IPS-NIHi7 (cell line): ENCODE data around the gene NXPH4.
A peak's percentile ranks its signal among the peaks of the same experiment; 100 is the strongest.

ENCODE experiments used
- DNase-seq: peaks from one replicate; pipeline ENCODE4 v3.0.0; 2012; ENCODE audit warnings: mixed read lengths; ENCODE audit errors: extremely low spot score

The NXPH4 gene

DNA sequence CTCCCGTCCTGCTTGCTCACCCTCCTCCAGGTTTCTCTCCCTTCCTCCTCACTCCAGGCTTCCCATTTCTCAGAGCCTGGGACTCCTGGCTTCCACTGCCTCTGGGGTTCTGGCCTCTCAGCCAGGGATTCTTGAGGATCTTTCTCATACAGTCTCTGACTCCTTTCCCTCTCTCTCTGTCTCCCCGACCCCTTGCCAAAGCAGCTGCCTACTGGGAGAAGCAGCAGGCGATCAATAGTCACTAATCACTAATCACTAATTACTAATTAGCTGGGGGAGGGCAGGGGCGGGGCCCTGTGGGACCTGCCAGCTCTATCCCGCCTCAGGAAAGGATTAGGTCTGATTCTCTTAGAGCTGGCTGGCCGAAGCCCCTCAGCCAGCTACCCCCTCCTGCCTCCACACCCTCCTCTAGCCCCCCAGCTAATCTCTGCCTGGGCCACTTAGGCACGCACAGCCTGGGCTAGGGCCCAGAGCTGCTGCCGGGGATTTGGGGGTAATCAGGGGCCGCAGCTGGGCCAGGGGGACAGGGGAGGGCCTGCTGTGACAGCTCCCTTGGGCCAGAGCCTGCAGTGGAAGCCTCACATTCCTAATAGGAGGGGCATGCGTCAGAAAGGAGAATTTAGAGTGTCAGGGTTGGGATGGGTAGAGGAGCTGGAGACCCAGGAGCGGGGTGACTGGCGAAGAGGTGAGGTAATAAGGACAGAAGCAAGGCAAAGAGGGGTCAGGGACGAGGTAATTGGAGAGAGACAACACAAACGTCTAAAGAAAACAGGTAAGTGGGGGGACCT, 2.8 kb downstream of the NXPH4 start:
- no peak for DNase-seq

DNA sequence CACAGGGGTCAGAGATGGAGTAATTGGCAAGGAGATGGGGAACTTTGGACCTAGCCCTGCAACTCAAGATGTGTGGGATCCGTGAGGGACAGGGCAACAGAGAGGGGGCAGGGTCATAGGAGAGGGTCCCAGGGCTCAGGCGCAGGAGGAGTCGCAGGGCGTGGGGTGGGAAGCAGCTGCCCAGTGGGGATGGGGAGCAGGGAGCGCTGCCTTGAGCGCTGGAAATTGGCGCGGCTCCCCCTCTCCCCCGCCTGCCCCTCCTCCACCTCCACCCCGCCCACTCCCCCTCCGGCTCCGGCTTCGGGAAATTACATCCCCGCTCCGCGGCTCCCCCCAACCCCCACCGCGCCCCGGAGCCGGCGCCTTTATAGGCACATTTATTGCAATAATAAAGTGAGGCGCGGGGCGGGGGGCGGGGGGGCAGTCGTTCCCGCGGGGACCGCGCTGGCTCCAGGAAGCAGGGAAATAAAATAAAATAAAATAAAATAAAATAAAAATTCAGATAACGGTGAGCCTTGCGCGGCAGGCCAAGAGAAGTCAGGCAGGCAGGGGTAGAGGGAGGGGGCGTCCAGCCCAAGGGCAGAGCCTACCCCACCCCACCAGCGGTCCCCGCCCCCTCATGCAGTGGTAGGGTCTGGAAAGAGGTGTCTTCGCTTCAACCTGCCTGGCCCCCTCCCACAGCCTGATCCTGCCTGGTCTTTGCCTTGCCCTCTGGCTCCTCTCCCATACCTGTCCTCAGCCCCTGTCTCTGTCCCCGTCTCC, 3.6 kb downstream of the NXPH4 start:
- no peak for DNase-seq

DNA sequence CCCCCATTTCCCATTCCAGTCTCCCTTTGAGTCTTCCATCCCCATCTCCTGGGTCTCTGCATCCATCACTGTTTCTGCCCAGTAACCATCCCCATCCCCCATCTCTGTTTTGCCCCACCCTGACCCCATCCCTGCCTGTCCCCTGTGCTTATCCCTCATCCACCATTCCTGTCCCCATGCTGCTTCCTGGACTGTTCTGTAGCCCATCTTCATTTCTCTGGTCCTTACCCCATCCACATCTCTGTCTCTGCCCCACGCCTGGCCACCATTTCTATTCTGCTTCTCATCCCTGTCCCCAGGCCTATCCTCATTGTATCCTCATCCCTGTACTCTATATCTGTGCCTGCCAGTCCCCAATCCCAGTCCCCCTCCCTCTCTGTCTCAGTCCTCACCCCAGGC, 4.2 kb downstream of the NXPH4 start:
- DNase-seq, result no peak

DNA sequence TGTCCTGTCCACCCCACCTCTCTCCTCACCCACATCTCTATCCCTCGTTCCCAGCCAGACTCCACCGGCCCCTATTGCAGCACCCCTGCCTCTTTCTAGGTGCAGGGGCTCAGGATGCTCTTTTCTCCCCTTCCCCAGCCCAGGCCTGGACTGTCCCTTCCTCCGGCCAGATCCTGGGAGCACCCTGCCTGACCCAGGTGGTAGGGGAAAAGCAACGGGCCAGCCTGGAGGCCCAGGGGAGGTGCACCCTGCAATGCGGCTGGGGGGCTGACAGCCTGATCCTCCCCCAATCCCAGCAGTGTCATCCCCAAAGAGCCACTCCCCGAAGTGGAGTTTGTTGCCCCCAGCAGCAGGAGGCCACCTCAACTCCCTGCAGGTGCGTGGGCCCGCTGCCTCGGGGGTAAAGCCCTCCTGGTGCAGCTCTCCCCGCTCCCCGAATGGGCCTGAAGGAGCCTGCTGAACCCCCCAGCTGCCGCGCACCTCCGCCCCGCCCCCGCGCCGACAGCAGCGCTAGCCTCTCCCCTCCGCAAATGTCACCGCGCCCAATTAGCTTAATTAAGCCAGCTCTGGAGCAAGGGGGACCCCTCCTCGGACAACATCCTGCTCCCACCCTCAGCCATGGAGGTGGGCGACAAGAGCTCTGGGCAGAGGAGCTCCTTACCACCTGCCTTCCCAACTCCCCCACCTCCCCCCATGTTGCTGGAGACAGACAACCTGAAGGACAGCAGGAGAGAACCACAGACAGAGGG, 4.7 kb downstream of the NXPH4 start:
- no peak for DNase-seq

DNA sequence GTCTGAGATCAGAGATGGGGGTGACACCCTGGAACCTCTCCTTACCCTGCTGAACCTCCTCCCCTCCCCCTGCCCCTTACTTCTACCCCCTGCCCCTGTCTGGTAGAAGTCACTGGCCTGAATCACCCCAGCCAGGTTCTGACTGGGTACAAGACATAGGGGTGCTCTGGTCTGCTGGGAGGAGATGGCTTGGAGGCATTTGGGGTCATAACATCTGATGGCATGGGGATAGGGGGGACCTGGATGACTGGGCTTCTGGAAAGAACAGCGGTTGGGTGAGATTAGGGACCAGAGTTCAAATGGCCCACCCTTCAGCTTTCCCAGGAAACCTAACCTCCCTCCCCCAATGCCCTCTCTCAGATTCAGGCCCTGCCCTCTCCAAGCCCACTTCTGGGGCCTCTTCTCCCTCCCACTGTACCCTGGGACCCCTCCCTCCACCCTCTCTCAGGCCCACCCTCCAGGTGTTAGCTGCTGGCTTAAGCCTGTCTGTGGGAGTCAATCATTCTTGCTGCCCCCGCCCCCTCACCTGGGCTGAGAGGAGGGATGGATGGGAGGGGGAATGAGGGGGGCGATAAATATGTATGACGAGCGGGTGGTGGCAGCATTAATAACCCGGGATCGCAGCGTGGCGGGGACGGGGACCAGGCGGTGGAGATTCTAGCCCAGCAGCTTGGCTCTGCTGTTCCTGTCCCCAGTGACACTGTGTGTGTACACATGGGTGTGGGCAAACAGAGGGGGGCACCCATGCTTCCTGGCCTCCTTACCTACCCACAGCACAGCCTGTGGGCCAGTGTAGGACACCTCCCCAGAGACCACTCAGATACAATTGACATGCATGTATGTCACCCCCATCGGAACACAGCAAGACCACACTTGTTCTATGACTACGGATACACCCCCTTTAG, 5.9 kb downstream of the NXPH4 start:
- DNase-seq, result no peak

DNA sequence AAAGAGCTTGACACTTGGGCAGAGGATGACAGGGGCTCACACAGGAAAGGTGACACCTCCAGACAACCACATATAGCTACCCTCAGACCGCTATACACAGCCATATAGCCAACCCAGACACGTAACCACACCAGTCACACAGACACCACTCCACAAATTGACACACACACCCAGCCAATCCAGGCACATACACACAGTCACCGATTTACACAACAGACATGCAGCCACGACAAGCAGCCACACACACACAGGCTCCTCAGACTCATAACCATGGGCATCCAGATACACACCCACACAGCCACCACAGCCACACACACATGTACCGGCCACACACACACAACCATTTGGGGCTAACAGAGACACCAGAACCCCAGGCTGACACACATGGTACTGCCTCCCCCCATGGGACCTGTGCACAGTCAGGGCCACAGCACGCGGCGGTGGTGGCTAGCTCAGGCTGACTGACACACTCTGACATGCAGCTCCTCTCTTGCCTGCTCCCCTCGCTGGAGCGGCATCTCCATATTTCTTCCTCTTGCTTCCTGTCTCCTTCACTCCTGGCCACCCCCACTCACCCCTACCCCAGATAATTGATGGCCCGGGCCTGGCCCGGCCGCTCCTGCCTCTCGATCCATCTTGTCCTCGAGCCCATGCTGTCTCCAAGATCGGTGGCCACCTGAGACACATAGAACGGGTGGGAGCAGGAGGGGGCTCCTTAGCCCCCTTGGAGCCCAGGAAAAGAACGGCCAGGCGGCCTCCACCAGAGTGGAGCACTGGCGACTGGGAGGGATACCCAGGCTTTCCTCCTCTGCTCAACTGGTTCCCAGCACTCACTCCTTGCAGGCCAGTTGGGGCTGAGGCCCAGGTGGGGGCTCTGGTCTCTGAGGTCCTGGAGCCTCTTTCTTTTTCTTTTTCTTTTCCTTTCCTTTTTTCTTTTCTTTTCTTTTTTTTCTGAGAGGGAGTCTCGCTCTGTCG, 6.9 kb downstream of the NXPH4 start:
- no peak for DNase-seq

DNA sequence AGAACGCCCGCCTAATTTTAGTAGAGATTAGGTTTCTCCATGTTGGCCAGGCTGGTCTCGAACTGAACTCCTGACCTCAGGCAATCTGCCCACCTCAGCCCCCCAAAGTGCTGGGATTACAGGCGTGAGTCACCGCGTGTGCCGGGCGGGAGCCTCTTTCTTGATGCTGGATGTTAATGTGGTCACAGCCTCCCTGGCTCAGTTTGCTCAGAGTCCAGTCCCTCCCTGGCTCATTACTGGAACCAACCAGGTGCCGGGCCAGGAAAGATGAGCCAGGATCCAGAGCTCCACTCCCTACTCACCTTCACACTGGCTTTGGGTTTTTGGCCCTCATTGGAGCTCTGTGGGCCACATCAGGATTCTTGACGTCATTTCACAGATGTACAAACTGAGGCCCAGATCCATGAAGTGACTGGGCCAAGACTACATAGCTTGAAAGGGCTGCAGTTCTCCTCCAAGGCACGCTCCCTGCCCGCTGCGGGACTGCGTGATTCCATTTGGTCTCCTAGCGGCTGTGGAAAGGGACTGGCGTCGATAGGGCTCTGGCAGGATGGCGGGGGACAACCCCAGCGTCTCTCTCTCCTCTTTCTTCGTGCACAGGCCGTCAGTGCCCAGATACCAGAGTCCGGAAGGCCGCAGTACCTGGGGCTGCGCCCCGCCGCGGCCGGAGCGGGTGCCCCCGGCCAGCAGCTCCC, 7.8 kb downstream of the NXPH4 start:
- no peak for DNase-seq

DNA sequence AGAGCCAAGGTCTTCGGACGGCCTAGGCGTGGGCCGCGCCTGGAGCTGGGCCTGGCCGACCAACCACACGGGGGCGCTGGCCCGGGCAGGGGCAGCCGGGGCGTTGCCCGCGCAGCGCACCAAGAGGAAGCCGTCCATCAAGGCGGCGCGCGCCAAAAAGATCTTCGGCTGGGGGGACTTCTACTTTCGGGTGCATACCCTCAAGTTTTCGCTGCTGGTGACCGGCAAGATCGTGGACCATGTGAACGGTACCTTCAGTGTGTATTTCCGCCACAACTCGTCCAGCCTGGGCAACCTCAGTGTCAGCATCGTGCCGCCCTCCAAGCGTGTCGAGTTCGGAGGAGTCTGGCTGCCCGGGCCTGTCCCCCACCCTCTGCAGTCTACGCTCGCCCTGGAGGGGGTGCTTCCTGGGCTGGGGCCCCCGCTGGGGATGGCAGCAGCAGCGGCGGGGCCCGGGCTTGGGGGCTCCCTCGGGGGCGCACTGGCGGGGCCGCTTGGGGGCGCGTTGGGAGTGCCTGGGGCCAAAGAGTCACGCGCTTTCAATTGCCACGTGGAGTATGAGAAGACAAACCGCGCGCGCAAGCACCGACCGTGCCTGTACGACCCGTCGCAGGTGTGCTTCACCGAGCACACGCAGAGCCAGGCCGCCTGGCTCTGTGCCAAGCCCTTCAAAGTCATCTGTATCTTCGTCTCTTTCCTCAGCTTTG, 8.5 kb downstream of the NXPH4 start:
- DNase-seq, result peak; percentile 81

DNA sequence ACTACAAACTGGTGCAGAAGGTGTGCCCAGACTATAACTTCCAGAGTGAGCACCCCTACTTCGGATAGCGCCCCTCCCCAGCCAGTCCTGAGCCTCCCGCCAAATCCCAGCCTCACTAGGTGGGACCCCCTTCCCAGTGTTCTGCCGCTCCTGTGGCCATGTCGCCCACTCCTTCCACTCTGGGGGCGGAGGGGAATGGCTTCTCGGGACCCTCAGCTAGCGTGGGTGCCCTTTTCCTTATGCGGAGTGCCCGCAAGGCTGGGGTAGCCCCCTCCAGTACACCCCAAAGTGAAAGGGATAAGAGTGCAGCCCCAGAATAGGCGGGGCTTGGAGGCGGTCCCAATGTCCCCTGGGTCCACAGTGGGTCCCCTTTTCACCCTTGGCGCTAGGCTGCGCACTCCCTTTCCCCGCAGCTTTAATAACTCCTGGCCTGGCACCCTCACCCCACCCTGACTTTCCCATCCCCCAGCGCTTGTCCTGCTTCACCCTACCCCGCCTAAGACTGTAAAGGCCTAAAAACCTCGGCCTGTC, 9.2 kb downstream of the NXPH4 start:
- no peak for DNase-seq

DNA sequence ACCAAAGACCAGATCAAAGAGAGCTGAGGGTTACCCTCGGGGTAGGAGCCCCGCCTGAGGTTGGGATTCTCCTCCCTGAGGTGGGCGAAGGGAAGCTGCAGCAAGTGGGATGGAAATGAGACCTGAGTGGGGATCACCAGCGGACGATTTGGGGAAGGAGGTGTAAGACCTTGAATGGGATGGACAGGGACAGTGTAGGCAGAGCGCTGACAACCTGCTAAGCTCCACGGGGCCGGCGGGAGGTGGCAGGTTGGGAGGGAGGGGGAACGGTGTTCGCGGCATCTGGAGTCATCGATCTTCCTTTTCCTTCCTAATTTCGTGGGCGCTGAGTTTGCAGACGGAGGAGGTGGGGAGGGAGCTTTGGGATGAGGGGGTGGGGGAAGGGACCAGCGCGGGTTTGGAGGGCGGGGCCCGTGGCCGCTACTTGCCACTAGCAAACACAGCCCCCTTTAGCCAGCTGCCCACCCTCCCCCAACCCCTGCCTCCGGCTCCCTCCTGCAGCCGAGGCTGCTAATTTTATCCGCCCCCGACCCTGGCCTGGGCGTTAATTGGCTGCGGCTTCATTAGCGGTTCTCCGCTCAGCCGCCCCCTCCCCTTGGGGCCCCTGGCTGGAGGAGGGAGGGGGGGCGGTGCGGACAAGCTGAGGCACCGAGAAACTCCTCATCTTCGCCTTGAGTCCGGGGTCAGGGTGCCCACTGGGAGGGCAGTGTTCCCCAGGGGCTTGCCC, 10.2 kb downstream of the NXPH4 start:
- no peak for DNase-seq

DNA sequence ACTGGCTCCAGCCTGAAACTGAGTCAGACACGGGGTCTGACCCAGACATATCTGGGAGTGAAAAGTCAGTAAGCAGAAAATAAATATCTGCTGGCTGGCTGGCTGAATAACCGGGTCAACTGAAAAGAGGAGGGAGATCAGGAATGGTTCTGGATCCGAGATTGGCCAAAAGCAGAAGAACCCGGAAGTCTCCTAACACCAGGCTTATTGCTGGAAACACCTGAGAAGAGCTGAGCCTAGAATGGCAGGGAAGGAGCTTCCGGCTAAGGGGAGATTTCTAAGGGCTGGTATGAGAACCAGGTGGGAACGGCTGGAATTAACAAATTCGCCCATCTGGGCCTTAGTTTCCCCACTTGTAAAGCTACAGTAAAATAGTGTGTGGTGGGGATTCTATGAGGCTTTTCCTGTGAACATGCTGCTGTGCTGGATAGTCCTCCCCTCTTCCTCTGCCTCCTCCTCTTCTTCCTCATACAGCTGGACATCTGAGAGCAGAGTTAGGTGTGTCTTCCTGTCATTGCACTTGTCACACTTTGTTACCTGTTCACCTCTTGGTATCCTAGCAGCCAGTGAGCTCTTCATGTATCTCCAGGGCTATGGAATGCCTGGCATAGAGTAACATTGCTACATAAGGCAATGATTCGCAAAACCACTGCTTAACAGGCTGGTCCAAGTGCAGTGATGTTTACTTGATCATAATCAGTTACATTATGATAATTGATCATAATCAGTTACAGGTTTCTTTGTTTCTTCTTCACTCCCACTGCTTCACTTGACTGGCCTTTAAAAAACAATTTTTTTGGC, 10.9 kb downstream of the NXPH4 start:
- DNase-seq, result no peak

DNA sequence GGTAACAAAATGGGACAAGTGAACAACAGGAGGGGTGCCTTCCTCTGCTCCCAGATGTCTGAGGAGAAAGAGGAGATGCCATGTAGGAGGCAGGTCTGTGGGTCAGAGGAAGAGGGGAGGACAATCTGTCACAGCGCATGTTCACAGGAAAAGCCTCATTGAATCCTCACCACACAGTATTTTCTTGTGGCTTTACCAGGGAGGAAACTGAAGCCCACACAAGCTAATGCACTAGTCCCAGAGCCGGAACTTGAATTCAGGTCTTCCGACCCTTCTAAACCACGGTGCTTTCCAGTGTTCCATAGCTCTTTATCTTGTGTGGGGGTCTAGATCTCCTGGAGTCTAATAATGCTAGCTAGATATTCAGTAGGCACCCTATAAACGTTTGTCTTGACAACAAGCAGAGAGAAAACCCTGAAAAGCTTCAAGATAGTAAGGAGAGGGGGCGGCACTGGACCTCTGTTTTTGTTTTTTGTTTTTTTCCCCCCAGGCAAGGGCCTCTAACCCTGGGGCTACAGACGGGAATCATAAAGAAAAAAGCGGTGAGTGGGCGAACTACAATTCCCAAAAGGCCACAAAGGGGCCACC, 12.5 kb downstream of the NXPH4 start:
- DNase-seq, result no peak

DNA sequence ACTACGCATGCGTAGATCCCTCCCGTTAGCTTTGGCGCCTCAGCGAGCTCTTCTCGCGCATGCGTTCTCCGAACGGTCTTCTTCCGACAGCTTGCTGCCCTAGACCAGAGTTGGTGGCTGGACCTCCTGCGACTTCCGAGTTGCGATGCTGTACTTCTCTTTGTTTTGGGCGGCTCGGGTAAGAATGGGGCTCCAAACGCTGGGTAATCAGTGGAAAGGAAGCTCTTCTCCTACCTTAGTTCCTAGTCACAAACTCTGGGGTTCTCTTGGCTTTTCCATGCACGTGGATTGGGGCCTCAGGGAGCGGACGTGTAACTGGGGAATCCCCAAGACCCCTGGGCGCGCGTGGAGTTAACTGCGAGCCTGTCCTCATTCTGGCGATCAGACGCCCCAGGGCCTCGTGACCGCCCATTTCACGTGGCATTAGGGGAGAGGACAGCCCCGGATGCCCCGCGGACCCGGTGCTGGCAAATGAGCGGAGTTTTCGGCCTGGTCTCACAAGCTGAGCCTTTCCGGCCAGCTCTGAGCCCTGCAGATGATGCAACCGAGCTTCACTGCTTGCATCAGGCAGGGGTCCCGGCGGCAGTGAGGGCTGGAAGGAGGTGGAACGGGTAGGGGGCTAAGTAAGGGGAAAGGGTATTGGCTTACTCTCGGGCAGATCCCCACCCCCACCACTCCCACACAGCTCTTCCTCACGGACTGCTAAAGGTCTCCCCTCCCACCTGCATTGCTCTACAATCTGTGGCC, 13.2 kb downstream of the NXPH4 start, which contains the start of gene SHMT2:
TSS of gene SHMT2 (plus strand) at position 78 of the 747 bp plus-strand sequence. CDS start at position 146, 68 bp downstream.
- DNase-seq, result peak; percentile 96

DNA sequence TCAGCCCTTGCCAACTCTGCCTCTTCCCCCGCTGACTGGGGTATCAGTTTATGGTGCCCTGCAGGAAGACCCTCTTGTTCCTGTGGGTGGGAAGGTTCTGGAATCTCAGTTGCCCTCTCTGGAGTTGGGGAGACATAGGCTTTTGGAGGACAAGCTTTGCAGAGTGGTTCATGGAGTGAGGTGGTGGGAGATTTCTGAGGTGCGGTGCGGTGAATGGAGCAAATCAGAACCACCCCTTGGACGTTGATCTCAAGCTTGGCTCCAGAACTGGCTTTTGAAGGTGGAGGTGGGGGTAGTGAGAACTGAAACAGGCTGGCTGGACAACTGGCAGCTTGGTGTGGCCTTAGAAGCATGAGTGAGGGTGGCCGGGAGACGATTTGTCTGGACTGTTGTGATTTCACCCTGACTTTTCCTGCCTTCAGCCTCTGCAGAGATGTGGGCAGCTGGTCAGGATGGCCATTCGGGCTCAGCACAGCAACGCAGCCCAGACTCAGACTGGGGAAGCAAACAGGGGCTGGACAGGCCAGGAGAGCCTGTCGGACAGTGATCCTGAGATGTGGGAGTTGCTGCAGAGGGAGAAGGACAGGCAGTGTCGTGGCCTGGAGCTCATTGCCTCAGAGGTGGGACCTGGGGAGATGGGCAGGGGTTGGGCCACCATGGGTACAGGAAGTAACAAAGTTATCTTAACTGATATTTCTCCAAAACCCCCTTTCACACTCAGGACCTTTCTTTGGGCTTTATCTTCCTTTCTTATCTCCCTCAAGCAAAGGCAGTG, 14.0 kb downstream of the NXPH4 start:
- DNase-seq, result no peak
